ENCODE measurements around the gene RARS2. TPM values are rescaled to one million over a fixed set of nuclear protein-coding genes. Genes with fewer than 3 reads are reported as not detected.

The RARS2 gene
- total and polyA plus RNA-seq, 2 of the 8 experiments (the other 6 are each of a cell fraction or from before 2014, with no cell fraction given) = 10.2 to 40.5 TPM

DNA sequence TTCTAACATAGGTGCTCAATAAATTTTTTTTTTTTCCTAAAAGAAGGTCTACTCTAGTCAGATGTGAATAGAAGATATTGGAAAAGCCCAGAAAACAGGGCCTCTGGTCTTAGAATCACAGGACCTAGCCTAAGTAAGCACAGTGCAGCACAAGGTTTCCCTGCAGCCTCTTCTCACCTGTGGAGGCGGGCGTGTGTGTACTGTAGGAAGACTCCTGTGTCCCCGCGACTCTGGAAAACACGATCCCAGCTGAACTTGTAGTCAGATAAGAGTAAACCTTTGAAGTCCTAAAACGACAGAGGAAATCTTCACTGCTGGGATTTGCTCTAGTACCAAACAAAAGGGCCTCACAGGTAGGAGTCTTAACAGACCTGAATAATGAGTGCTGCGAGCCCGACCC is 71.3 kb downstream of the RARS2 start (continued):
- TF ChIP-seq POU5F1 (IDR thresholded peaks at IDR 0.05; ENCODE audit: low read depth, low read length) (no peak), JUND (IDR thresholded peaks at IDR 0.05; ENCODE audit: low read length) (no peak)

Measured in H1 (cell line).